Effector memory CD4-positive, alpha-beta T cell (primary cell): ENCODE data around the gene BCL7B.
"Not testable (repeated sequence)": the region's sequence is repeated elsewhere in the genome, so short reads cannot be mapped to it uniquely, and the experiment has no call there.

Experiments
- DNase-seq, 3 donors: peaks; one replicate each; pipeline ENCODE4 v3.0.0-alpha.2; 2020
- H3K27ac ChIP-seq: 2 replicates; pipeline ENCODE4 v1.7.0; 2013; ENCODE audit warnings: mild to moderate bottlenecking, low read length, moderate library complexity; ENCODE audit not compliant: insufficient read depth, poor library complexity, severe bottlenecking
- H3K27me3 ChIP-seq: replicated peaks from 2 replicates; pipeline ENCODE4 v1.7.0; 2013; ENCODE audit warnings: mild to moderate bottlenecking, low read length; ENCODE audit not compliant: insufficient read depth, control insufficient read depth, poor library complexity, severe bottlenecking
- H3K36me3 ChIP-seq: 2 replicates; pipeline ENCODE4 v1.7.0; 2013; ENCODE audit warnings: mild to moderate bottlenecking, low read length, moderate library complexity; ENCODE audit not compliant: control insufficient read depth, insufficient read depth
- H3K4me1 ChIP-seq: 2 replicates; pipeline ENCODE4 v1.7.0; 2013; ENCODE audit warnings: low read length, mild to moderate bottlenecking; ENCODE audit not compliant: control insufficient read depth, insufficient read depth, poor library complexity, severe bottlenecking
- H3K4me3 ChIP-seq: 2 replicates; pipeline ENCODE4 v1.7.0; 2013; ENCODE audit warnings: low read length, low read depth, mild to moderate bottlenecking; ENCODE audit not compliant: insufficient read depth, poor library complexity, severe bottlenecking
- H3K9me3 ChIP-seq: 2 replicates; pipeline ENCODE4 v1.7.0; 2013; ENCODE audit warnings: mild to moderate bottlenecking, low read length, moderate library complexity; ENCODE audit not compliant: control insufficient read depth

BCL7B gene

GRCh38 chr7:73504017-73504416 lies 53.5 kb downstream of the BCL7B start:
- Histone ChIP-seq H3K27ac (no peak overlapping the region), H3K9me3 (no peaks in the 10 kb centered on the region), H3K27me3 (no peaks in the 10 kb centered on the region), H3K4me1 (no peaks in the 10 kb centered on the region), H3K36me3 (peaks cover 75% of the 10 kb centered on the region), H3K4me3 (no peak overlapping the region)
- no peak for DNase-seq

GRCh38 chr7:73503229-73503628 lies 54.3 kb downstream of the BCL7B start:
- no peaks in the 10 kb centered on the region for H3K9me3 ChIP-seq
- peaks cover 76% of the 10 kb centered on the region for H3K36me3 ChIP-seq

DNA sequence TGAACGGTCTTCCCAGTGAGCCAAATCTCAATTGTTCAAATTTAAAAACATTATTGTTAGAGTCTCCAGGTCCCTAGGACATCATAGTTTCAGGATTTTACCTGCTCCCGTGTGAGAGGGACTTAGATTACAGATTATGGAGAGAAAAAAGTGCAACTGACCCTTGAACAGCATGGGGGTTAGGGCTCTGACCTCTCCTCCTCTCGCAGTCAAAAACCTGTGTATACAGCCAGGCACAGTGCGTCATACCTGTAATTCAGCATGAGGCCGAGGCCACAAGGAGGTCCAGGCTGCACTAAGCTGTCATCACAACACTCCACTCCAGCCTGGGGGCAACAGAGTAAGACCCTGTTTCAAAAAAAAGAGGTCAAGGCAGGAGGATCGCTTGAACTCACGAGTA lies 60.9 kb downstream of the BCL7B start:
- Histone ChIP-seq H3K36me3 (peaks cover 72% of the 10 kb centered on the region), H3K4me1 (no peaks in the 10 kb centered on the region), H3K9me3 (no peaks in the 10 kb centered on the region), H3K27ac (no peak overlapping the region), H3K4me3 (no peak overlapping the region), H3K27me3 (no peaks in the 10 kb centered on the region)
- no peak for DNase-seq

More at GRCh38 chr7:73503229-73503628, 54.3 kb downstream of the BCL7B start:
- H3K4me3 ChIP-seq, result no peak overlapping the region
- DNase-seq, result no peak
- H3K4me1 ChIP-seq, result no peaks in the 10 kb centered on the region
- no peaks in the 10 kb centered on the region for H3K27me3 ChIP-seq
- H3K27ac ChIP-seq, result no peak overlapping the region

- peaks cover 77% of the 10 kb centered on the region for H3K36me3 ChIP-seq
Measured at GRCh38 chr7:73495507-73495906, 62.0 kb downstream of the BCL7B start.

GRCh38 chr7:73489976-73490375 lies 67.5 kb downstream of the BCL7B start:
- H3K9me3 ChIP-seq, result no peaks in the 10 kb centered on the region
- no peak overlapping the region for H3K27ac ChIP-seq
- peaks cover 84% of the 10 kb centered on the region for H3K36me3 ChIP-seq
- no peaks in the 10 kb centered on the region for H3K27me3 ChIP-seq
- DNase-seq, result no peak
- no peak overlapping the region for H3K4me3 ChIP-seq
- no peaks in the 10 kb centered on the region for H3K4me1 ChIP-seq

More at GRCh38 chr7:73495507-73495906, 62.0 kb downstream of the BCL7B start:
- H3K27ac ChIP-seq, H3K4me3 ChIP-seq, H3K4me1 ChIP-seq, H3K27me3 ChIP-seq, DNase-seq, H3K9me3 ChIP-seq: not testable (repeated sequence)

GRCh38 chr7:73487486-73487885 lies 70.0 kb downstream of the BCL7B start:
- no peak overlapping the region for H3K4me3 ChIP-seq
- no peaks in the 10 kb centered on the region for H3K9me3 ChIP-seq
- H3K36me3 ChIP-seq, result peaks cover 77% of the 10 kb centered on the region
- H3K27me3 ChIP-seq, result no peaks in the 10 kb centered on the region
- DNase-seq, result no peak
- H3K27ac ChIP-seq, result no peak overlapping the region
- no peaks in the 10 kb centered on the region for H3K4me1 ChIP-seq
